ENCODE measurements around the gene PHLPP2.

- no peak for TF ChIP-seq CTCF (IDR thresholded peaks at IDR 0.05; ENCODE audit: borderline replicate concordance, extremely low read depth, low read length, poor library complexity, severe bottlenecking)
- TF ChIP-seq EZH2 (IDR thresholded peaks at IDR 0.05; ENCODE audit: borderline replicate concordance, low read depth, low read length, severe bottlenecking): no peak
Observed at GRCh38 chr16:71734511-71734910, 10.0 kb upstream of the PHLPP2 start.

Data from DND-41 (cell line).